Cardiac muscle cell (in vitro differentiated cells and primary cell): ENCODE measurements around the gene RANBP3. TPM values are rescaled to one million over a fixed set of nuclear protein-coding genes. Genes with fewer than 3 reads are reported as not detected.
A peak's percentile ranks its signal among the peaks of the same experiment; 100 is the strongest.

Experiments
- DNase-seq, 2 donors: peaks; one replicate each; pipeline versions ENCODE4 v3.0.0 to v3.0.0-alpha.2; 2010 to 2017; ENCODE audit warnings: low read depth in 1 of 2, low spot score in 1 of 2
- H3K27ac ChIP-seq: fragments of 200-600 bp; sonication (generic); 2 replicates; pipeline ENCODE4 v1.5.1; 2016
- H3K27me3 ChIP-seq: fragments of 200-600 bp; sonication (generic); 2 replicates; pipeline ENCODE4 v1.6.0; 2016; ENCODE audit warnings: control low read depth
- H3K36me3 ChIP-seq: fragments of 200-600 bp; sonication (generic); 2 replicates; pipeline ENCODE4 v1.5.1; 2016; ENCODE audit warnings: control low read depth
- H3K4me1 ChIP-seq: fragments of 200-600 bp; sonication (generic); 2 replicates; pipeline ENCODE4 v1.8.1; 2017; ENCODE audit warnings: low read depth, mild to moderate bottlenecking, mixed run types
- H3K4me3 ChIP-seq: fragments of 200-600 bp; sonication (generic); 2 replicates; pipeline ENCODE4 v1.5.1; 2016; ENCODE audit warnings: mild to moderate bottlenecking
- H3K9me3 ChIP-seq: fragments of 200-600 bp; sonication (generic); 2 replicates; pipeline ENCODE4 v1.5.1; 2017; ENCODE audit warnings: low read depth, mild to moderate bottlenecking, control low read depth
- CTCF ChIP-seq: IDR thresholded peaks from 2 replicates; pipeline ENCODE4 v1.5.1; 2012; ENCODE audit warnings: low read depth, mild to moderate bottlenecking, low read length
- polyA plus RNA-seq: library from polyadenylated mRNA; unstranded; fragments of >200 nt; fragmentation: Nextera tagmentation; extraction: Ambion mirVana; gene quantifications from 2 replicates; pipeline ENCODE4 v1.2.1, GENCODE V29; 2016
- total RNA-seq: library from RNA; depleted of rRNA; stranded (reverse); fragments of >200 nt; gene quantifications from 2 replicates; pipeline ENCODE4 v1.2.3, GENCODE V29; 2016

RANBP3 gene
- total and polyA plus RNA-seq, 2 experiments from 2014 or later, result 17.7 to 108 TPM

- Histone ChIP-seq H3K9me3 (no peaks in the 10 kb centered on the region), H3K27ac (peak overlapping the region; percentile 86)
- no peak for TF ChIP-seq CTCF
Measured at GRCh38 chr19:5893907-5894703, 83.8 kb downstream of the RANBP3 start.

GRCh38 chr19:5893296-5893903, 84.5 kb downstream of the RANBP3 start:
- Histone ChIP-seq H3K9me3 (no peaks in the 10 kb centered on the region), H3K27ac (peak overlapping the region; percentile 86), H3K27me3 (no peaks in the 10 kb centered on the region), H3K4me3 (no peak overlapping the region), H3K4me1 (peaks cover 27% of the 10 kb centered on the region), H3K36me3 (peaks cover 10% of the 10 kb centered on the region)
- no peak for TF ChIP-seq CTCF
- DNase-seq, result no peak

More at GRCh38 chr19:5893907-5894703, 83.8 kb downstream of the RANBP3 start:
- Histone ChIP-seq H3K36me3 (peaks cover 10% of the 10 kb centered on the region), H3K27me3 (no peaks in the 10 kb centered on the region), H3K4me1 (peaks cover 27% of the 10 kb centered on the region), H3K4me3 (no peak overlapping the region)
- peak in 1 of 2 donors; percentile 71 for DNase-seq

- no peak overlapping the region for H3K27ac ChIP-seq
- no peak for DNase-seq
Measured at GRCh38 chr19:5892772-5893275, 85.1 kb downstream of the RANBP3 start.

GRCh38 chr19:5891938-5892771, 85.8 kb downstream of the RANBP3 start:
- Histone ChIP-seq H3K27me3 (no peaks in the 10 kb centered on the region), H3K4me1 (peaks cover 27% of the 10 kb centered on the region), H3K36me3 (peaks cover 10% of the 10 kb centered on the region), H3K27ac (peak overlapping the region; percentile 42), H3K9me3 (no peaks in the 10 kb centered on the region), H3K4me3 (no peak overlapping the region)
- peak; percentile 66 to 82 for DNase-seq
- TF ChIP-seq CTCF, result peak; percentile 81

More at GRCh38 chr19:5892772-5893275, 85.1 kb downstream of the RANBP3 start:
- Histone ChIP-seq H3K4me3 (no peak overlapping the region), H3K9me3 (no peaks in the 10 kb centered on the region), H3K4me1 (peaks cover 27% of the 10 kb centered on the region), H3K27me3 (no peaks in the 10 kb centered on the region), H3K36me3 (peaks cover 10% of the 10 kb centered on the region)
- TF ChIP-seq CTCF, result no peak

GRCh38 chr19:5891572-5891937, 86.4 kb downstream of the RANBP3 start:
- Histone ChIP-seq H3K27ac (peak overlapping the region; percentile 42), H3K4me1 (peaks cover 27% of the 10 kb centered on the region), H3K27me3 (no peaks in the 10 kb centered on the region), H3K36me3 (peaks cover 9% of the 10 kb centered on the region), H3K4me3 (no peak overlapping the region), H3K9me3 (no peaks in the 10 kb centered on the region)
- no peak for DNase-seq
- no peak for TF ChIP-seq CTCF
